ENCODE results near the gene CCDC33.

GRCh38 chr15:74199297-74199652, 36.9 kb upstream of the CCDC33 start:
- no peak for TF ChIP-seq POLR2A (IDR thresholded peaks at IDR 0.05)
- no peak for TF ChIP-seq POLR2AphosphoS5 (IDR thresholded peaks at IDR 0.05)

Data from spleen (tissue), 3 donors.